Pericardium fibroblast (primary cell): Measurements from ENCODE around the gene LHX5. TPM values are rescaled to one million over a fixed set of nuclear protein-coding genes. Genes with fewer than 3 reads are reported as not detected.

Experiments used
- total RNA-seq: library from RNA; depleted of rRNA; stranded (reverse); fragments of >200 nt; gene quantifications from 2 replicates; pipeline ENCODE4 v1.2.3, GENCODE V29; 2015

Gene LHX5
- not detected in 2 replicates for total RNA-seq

GRCh38 chr12:113471619-113472171 is at the start of gene LHX5:
Gene LHX5, minus strand, starts transcription at chr12:113471871. Its CDS starts 373 bp downstream, at chr12:113471498.

GRCh38 chr12:113422030-113422885 is 49.4 kb downstream of the LHX5 start, which contains the start of gene SDSL:
Gene SDSL, plus strand, starts transcription at chr12:113422380. Its CDS starts 5,603 bp downstream, at chr12:113427983.

Other genes starting within 250 kb of the LHX5 start
- 22.0 and 24.2 TPM in 2 replicates for gene SLC8B1, start 136.8 kb downstream of the LHX5 start, total RNA-seq
- gene PLBD2, start 113.3 kb downstream of the LHX5 start, total RNA-seq = 63.2 and 74.7 TPM in 2 replicates
- 0.09 TPM in 1 of 2 replicates, not detected in the other for gene SDS, start 68.0 kb downstream of the LHX5 start, total RNA-seq
- 8.1 and 9.6 TPM in 2 replicates for gene SDSL, start 49.5 kb downstream of the LHX5 start, total RNA-seq